GM21381 (cell line): ENCODE measurements around the gene SEMA6A.
"Not testable (repeated sequence)": the region's sequence is repeated elsewhere in the genome, so short reads cannot be mapped to it uniquely, and the experiment has no call there.

Source experiments
- ATAC-seq: cut with Tn5 transposase; IDR thresholded peaks from one replicate; pipeline ENCODE4 v1.9.1; 2021; ENCODE audit warnings: mild to moderate bottlenecking, moderate library complexity; ENCODE audit not compliant: unreplicated experiment

The SEMA6A gene

DNA sequence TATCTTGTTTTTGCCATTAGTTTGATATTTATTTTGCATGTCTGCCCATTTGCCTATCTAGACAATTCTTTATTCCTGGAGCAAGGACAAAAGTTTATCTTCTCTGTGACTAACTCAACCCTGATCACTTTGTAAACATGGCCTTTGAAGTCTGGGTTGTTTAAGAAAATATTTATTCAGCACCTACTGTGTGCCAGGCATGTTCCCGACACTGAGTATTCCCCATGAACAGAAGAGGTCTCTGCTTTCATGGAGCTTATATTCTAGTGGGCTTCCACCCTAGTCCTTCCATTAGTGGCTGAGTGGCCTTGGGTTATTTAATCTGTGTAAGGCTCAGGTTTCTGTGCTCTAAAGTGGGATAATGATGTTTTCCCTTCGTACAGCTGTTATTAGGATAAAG, 49.7 kb downstream of the SEMA6A start:
- ATAC-seq: no peak

DNA sequence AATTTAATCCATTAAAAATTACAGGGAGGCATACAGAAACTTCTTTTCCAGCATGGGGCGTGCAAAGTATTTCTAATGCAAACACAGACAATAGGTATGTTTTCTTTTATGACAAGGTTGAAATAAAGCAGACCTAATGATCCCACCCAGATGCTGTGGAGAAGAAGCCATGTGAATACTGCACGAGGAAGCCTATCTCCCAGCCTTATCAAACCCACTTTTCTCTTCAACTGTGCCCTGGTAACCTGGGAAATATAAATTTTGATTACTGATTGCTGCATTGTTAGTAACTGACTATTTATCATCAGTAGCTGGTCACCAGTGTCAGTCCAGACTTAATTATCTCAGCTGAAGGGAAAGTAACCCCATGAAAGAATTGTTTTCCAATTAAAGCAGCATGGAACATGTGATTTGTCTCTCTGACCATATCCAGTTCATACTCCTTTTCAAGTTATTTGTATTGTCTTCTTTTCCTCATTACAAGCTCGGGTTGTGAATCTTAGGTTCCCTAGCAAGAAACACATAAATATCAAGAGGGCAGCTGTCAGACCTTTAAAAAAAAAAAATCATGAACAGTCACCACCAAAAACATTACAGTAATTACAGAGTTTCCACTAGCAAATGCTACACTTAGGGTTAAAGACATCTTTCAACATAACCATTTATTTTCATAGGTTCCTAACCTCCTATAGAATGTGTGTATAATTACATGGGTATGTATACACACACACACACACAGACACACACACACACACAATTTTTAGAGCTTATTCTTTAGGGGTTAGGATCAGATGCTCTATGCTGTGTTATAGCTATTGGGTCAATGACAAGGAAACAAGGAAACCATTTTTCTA, 50.3 kb downstream of the SEMA6A start:
- no peak for ATAC-seq

DNA sequence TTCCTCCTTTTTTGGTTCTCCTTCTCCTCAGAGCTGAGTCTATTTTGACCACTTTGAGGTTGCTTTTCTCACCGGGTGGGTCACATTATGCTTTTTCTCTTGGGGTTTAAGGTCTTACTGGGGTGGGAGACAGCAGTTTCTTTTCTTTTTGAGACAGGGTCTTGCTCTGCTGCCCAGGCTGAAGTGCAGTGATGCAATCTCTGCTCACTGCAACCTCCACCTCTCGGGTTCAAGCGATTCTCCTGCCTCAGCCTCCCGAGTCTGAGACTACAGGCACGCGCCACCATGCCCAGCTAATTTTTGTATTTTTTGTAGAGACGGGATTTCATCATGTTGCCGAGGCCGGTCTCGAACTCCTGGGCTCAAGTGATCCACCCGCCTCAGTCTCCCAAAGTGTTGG, 51.4 kb downstream of the SEMA6A start:
- not testable (repeated sequence) for ATAC-seq

- ATAC-seq: no peak
These were observed 52.1 kb downstream of the SEMA6A start for GRCh38 chr5:116522356-116523136.

- no peak for ATAC-seq
These were observed 53.3 kb downstream of the SEMA6A start for GRCh38 chr5:116521173-116521872.

DNA sequence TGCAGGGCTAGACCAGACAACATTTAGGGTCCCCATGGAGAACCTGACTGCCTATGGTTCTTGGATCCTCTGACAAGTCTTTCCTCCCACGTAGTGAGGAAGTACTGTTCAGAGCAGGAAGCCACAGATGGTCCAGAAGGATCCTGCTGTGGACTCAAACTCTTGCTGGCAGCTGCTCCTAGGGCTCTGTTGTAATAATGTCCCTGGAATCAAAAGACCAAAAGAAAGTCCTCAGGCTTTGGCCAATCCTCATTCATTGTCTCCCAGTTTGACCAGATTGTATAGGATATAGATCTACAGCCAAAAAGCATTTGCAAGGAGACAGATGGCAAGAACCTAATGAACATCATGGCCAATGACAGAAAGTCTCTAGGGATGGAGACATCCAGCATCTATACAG, 53.9 kb downstream of the SEMA6A start:
- no peak for ATAC-seq

DNA sequence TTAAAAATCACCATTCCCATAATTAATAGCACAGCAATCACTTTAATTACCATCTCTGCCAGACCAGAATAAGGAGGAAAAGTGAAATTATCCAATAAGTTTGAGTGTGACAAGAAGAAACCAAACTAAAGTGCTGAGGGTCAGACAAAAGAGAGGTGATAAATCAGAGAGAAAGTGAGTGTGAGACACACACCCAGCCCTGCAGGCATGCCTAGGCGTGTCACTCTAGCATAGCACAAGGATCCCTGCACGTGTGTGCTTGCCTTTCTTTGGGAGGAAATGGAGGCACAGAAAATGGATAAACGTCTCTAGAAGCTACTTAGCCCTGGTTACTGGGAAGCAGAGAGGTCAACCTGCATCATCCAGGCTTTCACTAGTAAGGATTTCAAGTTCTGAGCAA, 56.2 kb downstream of the SEMA6A start:
- no peak for ATAC-seq

- ATAC-seq: no peak
These were observed 57.1 kb downstream of the SEMA6A start for GRCh38 chr5:116517488-116517887.

DNA sequence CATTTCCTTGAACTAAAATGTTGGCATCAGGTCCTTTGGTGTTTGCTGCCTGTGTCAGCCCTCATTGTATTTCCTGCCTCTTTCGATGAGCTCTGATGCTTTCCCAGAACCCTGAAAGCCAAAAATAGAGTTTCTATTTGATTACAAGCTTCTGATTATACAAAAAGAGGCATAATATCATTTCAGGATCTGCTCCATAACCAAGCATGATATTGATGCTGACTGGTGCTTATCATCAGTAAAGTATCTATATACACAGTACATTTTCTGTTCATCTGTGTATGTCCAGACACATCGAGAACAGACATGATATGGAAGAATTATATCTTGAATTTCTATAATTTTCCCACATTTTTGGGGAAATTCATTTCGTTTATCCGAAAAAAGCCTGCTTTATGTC, 58.6 kb downstream of the SEMA6A start:
- no peak for ATAC-seq

DNA sequence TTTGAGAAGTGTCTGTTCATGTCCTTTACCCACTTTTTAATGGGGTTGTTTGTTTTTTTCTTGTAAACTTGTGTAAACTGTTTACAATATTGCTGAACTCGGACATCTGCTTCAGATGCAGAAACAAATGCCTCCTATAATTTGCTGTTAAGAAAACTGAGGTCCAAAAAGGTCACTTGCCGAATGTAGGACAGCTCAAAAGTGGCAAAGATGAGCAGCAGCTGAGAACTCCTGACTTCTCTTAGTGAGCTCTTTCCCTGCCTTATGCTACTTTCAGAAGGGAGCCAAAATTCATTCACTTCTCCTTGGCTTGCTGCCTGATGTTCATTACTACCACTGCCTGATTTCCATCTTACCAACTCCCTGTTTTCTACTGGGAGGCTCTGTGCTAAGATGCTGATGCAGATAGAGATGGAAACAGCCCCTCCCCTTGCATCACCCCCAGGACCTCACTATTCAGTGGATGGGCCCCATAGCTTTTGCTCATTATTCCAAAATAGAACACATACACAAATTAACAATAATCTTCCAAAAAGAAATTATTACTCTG, 60.1 kb downstream of the SEMA6A start:
- no peak for ATAC-seq

GRCh38 chr5:116510517-116510916, 64.1 kb downstream of the SEMA6A start:
- ATAC-seq: no peak

DNA sequence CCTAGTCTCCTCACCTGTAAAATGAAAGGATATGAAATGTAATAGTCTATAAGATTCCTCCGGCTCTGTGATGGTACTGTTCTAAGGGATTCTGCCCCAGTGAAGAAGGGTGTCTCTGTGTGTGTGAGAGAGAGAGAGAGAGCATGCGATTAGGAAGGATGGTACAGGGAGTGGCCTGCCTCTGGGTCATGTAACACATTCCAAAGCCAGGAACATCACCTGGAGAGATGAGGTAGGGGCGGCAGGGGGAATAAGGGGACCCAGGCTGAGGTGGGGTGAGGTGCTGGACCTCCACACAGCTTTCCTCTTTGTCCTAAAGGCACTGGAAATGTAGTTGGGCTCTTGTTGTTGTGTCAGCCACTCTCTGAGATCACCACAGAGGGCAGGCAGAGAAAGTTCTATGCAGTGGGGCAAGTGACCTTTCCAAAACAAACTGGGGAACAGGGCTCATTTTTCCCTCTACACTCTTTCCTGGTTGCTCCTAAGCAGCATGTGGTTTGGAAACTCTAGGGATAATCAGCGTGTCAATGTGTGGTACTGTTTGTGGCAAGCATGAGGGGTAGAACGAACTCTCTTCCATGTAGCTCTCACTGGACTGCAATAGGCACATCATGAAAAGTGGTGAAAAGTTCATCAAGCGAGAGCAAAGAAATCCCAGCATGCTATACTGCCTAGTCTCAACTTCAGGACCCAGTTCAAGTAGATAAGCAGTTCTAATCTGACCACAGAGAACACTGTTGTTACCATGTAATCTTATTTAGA, 65.0 kb downstream of the SEMA6A start:
- ATAC-seq: no peak

GRCh38 chr5:116508835-116509234, 65.8 kb downstream of the SEMA6A start:
- ATAC-seq: no peak

- no peak for ATAC-seq
These were observed 66.5 kb downstream of the SEMA6A start for GRCh38 chr5:116507941-116508655.

DNA sequence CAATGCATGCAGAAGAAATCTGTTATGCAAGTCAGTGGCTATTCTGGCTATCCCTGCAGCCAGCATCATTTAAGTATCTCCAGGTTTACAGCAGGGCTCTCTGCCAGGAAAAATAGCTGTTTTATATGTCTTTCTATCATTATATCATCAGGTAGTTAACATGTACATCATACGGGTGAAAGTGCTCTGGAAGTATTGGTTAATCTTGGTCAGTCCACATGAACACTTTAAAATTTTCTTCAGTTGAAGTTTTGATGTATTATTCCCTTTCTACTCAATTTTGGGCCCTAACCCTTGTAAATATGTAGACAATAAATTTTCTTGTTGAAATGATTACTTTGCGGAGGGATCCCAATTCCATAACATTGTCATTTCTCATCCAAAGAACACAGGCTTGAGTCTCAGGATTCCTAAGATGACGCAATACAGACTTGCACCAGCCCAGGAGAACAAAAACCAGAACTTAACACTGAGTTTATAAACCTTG, 67.5 kb downstream of the SEMA6A start:
- no peak for ATAC-seq

DNA sequence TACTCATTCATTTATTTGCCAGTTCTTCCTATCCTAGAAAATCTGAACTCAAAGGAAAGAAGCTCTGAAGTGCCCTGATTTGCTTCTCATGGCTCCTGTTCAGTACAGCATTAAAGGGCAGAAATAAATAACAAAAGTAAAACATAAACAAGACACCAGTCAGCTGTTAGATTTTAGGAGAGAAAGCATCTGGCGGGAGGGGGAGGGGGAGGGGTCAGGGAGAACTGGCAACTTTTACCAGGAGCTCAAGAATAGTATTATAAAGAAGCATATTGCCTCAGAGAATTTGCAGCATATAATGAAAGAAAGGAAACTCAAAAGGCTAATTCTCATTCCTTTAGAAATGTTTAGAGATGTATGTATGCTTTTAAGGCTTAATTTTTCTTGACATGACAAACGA, 68.1 kb downstream of the SEMA6A start:
- ATAC-seq: no peak

GRCh38 chr5:116504593-116505166, 69.9 kb downstream of the SEMA6A start:
- no peak for ATAC-seq

DNA sequence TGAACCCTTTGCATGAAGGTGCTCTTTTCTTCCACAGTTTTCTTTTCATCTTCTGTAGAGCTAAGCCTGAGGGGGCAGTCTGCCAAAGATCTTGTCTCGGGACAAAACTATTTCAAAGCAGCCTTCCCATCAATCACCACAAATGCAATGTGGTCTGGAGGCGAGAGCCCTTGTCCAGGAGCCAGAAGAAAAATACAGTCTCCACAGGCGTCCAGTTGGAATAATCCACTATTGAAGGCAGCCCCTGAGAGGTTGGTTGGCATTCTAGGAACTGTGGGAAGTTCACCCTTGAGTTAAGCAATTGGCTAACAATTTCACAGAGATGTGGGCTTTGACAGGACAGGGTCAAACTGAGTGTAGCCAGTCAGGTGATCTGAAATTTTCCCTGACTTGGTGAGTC, 72.0 kb downstream of the SEMA6A start:
- no peak for ATAC-seq

- no peak for ATAC-seq
These were observed 72.5 kb downstream of the SEMA6A start for GRCh38 chr5:116502138-116502537.
